Measurements from ENCODE around the gene HIVEP2. TPM values are rescaled to one million over a fixed set of nuclear protein-coding genes. Genes with fewer than 3 reads are reported as not detected.

Gene HIVEP2
- total RNA-seq, 1 experiment from 2014 or later, result 4.2 TPM

DNA sequence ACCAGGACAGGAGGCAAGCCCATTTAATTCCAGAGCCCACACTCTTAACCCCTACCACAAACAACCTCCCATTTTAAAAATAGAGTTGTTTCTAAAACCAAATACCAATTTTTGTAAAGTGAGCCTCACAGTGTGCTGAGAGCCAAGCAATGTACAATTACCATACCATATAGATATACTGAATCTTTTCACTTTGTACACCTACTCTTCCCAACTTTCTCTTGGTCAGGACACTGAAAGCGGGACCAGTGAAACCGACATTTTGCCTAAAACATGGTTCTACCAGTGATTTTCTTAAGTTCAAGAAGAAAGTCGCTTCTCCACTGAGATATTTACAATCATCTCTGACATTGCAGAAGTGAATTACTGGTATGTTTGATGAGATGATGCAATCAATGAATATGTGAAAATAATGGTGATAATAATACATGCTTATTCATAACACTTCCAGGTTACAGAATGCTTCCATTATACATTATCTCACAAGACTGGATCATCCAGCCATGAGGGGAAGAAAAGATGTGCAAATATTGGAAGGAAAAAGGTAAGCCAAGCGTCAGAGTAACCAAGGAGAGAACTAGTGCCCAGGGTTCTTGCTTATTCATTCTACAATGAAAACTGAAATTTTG lies 74.1 kb downstream of the HIVEP2 start:
- TF ChIP-seq, protein P1, sequence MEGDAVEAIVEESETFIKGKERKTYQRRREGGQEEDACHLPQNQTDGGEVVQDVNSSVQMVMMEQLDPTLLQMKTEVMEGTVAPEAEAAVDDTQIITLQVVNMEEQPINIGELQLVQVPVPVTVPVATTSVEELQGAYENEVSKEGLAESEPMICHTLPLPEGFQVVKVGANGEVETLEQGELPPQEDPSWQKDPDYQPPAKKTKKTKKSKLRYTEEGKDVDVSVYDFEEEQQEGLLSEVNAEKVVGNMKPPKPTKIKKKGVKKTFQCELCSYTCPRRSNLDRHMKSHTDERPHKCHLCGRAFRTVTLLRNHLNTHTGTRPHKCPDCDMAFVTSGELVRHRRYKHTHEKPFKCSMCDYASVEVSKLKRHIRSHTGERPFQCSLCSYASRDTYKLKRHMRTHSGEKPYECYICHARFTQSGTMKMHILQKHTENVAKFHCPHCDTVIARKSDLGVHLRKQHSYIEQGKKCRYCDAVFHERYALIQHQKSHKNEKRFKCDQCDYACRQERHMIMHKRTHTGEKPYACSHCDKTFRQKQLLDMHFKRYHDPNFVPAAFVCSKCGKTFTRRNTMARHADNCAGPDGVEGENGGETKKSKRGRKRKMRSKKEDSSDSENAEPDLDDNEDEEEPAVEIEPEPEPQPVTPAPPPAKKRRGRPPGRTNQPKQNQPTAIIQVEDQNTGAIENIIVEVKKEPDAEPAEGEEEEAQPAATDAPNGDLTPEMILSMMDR (conservative IDR thresholded peaks at IDR 0.05), result no peak
- no peaks in the 10 kb centered on the region for H3K27me3 ChIP-seq (ENCODE audit: insufficient read depth, low read length)
- Mint-ChIP-seq H3K4me3 (no peak overlapping the region), H3K27me3 (ENCODE audit: low read depth) (no peaks in the 10 kb centered on the region), H3K4me1 (peaks cover 12 to 14% of the 10 kb centered on the region in 2 experiments), H3K27ac (peak overlapping the region in 1 of 3 experiments; percentile 61; a peak in 2 of 7 replicates), H3K36me3 (ENCODE audit: insufficient read depth in 1 of 3, low read depth in 3 of 3) (no peaks in the 10 kb centered on the region), H3K9me3 (no peaks in the 10 kb centered on the region)
- H3K23me2 ChIP-seq (ENCODE audit: insufficient read length, low read depth, low read length, poor library complexity, severe bottlenecking), result no peaks in the 10 kb centered on the region
- no peak overlapping the region for H3K9ac ChIP-seq (ENCODE audit: extremely low read depth, insufficient read length, low read length)
- no peaks in the 10 kb centered on the region for H3K9me3 ChIP-seq (ENCODE audit: control insufficient read depth, low read depth, low read length)
- H4K5ac ChIP-seq (ENCODE audit: insufficient read length, low read depth, low read length), result no peak overlapping the region
- no peak overlapping the region for H3K56ac ChIP-seq (ENCODE audit: insufficient read length, low read depth, low read length)
- no peak for DNase-seq
- no peaks in the 10 kb centered on the region; the same call in 1 of the 2 replicates for H3K79me2 ChIP-seq (ENCODE audit: insufficient read depth, low read length)
- H3K27ac ChIP-seq (ENCODE audit: insufficient read length, low read depth, low read length), result no peak overlapping the region
- H2BK5ac ChIP-seq (ENCODE audit: insufficient read length, low read length), result no peak overlapping the region
- no peak overlapping the region for H3K14ac ChIP-seq (ENCODE audit: insufficient read depth, low read length)
- no peak overlapping the region for H3K18ac ChIP-seq (ENCODE audit: insufficient read length, low read depth, low read length)
- H3K4ac ChIP-seq (ENCODE audit: low read depth, low read length), result no peak overlapping the region
- no peak overlapping the region for H2BK15ac ChIP-seq (ENCODE audit: low read depth, low read length)
- H3K79me1 ChIP-seq (ENCODE audit: insufficient read depth, low read depth, low read length, poor library complexity, severe bottlenecking), result no peaks in the 10 kb centered on the region
- H2BK12ac ChIP-seq (ENCODE audit: insufficient read length, low read depth, low read length), result no peak overlapping the region
- no peak overlapping the region for H3T11ph ChIP-seq (ENCODE audit: low read length)
- H3K4me2 ChIP-seq (ENCODE audit: insufficient read depth, insufficient read length, low read length), result no peak overlapping the region
- no peak overlapping the region for H2AFZ ChIP-seq (ENCODE audit: low read length)
- H2BK120ac ChIP-seq (ENCODE audit: low read depth, low read length, poor library complexity, severe bottlenecking), result no peak overlapping the region
- no peak overlapping the region for H3K23ac ChIP-seq (ENCODE audit: insufficient read length, low read depth, low read length)
- H2AK5ac ChIP-seq (ENCODE audit: insufficient read length, low read length), result no peak overlapping the region
- WGBS (ENCODE audit: extremely low coverage, insufficient read length, low lambda C conversion rate), result no CpG with 5 or more reads among the region's 4 CpGs
- peaks cover 9% of the 10 kb centered on the region; the same call in 1 of the 2 replicates for H3K4me1 ChIP-seq (ENCODE audit: insufficient read depth, low read length)
- no peaks in the 10 kb centered on the region for H4K20me1 ChIP-seq (ENCODE audit: control insufficient read depth, insufficient read depth, insufficient read length)
- no peak overlapping the region for H4K91ac ChIP-seq (ENCODE audit: insufficient read length, low read depth, low read length)
- H2BK20ac ChIP-seq (ENCODE audit: low read depth, low read length, poor library complexity, severe bottlenecking), result no peak overlapping the region
- H4K8ac ChIP-seq (replicated peaks; ENCODE audit: insufficient read length, low read depth, low read length), result no peak overlapping the region
